IMR-90 (cell line): Measurements from ENCODE around the gene PTPRN2. TPM values are rescaled to one million over a fixed set of nuclear protein-coding genes. Genes with fewer than 3 reads are reported as not detected.
"Not testable (repeated sequence)": the region's sequence is repeated elsewhere in the genome, so short reads cannot be mapped to it uniquely, and the experiment has no call there.

ENCODE experiments used
- ATAC-seq: fragments of 200-7000 bp; cut with Tn5 transposase; 2 replicates; pipeline ENCODE4 v1.9.1; 2020; ENCODE audit warnings: low read depth, mild to moderate bottlenecking, moderate library complexity
- BruUV-seq: library from RNA; stranded (reverse); fragments of 400-500 nt; replicated peaks from 2 replicates; lab custom pipeline; 2021; lab: Mats Ljungman, UMichigan
- CTCF ChIA-PET: fragments of 300-600 bp; formaldehyde crosslinking; extraction: SDS; loops from one replicate; lab custom pipeline; 2021; ENCODE audit warnings: antibody characterized with exemption; lab: Yijun Ruan, JAX
- POLR2A ChIA-PET: fragments of 300-600 bp; sonication (Branson Sonifier 250); formaldehyde crosslinking; loops from one replicate; lab custom pipeline; 2022; ENCODE audit warnings: antibody characterized with exemption; ENCODE audit not compliant: unreplicated experiment; lab: Charles Lee
- DNase-seq: peaks from one replicate; pipeline ENCODE4 v3.0.0; 2013
- H2AFZ ChIP-seq: replicated peaks from 2 replicates; pipeline ENCODE3; 2013; ENCODE audit warnings: low read length, mild to moderate bottlenecking; ENCODE audit not compliant: poor library complexity
- H2AK5ac ChIP-seq: 2 replicates; pipeline ENCODE4 v1.6.1; 2013; ENCODE audit warnings: low read depth, low read length, inconsistent platforms
- H2AK9ac ChIP-seq: replicated peaks from 2 replicates; pipeline ENCODE3; 2013; ENCODE audit warnings: mild to moderate bottlenecking, low read depth, low read length, moderate library complexity; ENCODE audit not compliant: poor library complexity
- H2BK120ac ChIP-seq: 2 replicates; pipeline ENCODE4 v1.6.1; 2013; ENCODE audit warnings: low read depth, low read length, inconsistent platforms
- H2BK15ac ChIP-seq: 3 replicates; pipeline ENCODE4 v1.6.1; 2013; ENCODE audit warnings: low read depth, low read length, inconsistent platforms
- H2BK20ac ChIP-seq: 2 replicates; pipeline ENCODE4 v1.6.1; 2013; ENCODE audit warnings: low read depth, mild to moderate bottlenecking, inconsistent platforms, low read length, moderate library complexity
- H2BK5ac ChIP-seq: 2 replicates; pipeline ENCODE4 v1.6.1; 2013; ENCODE audit warnings: mild to moderate bottlenecking, low read depth, low read length, inconsistent platforms; ENCODE audit not compliant: poor library complexity, severe bottlenecking
- H3K14ac ChIP-seq: replicated peaks from 2 replicates; pipeline ENCODE4 v1.6.1; 2013; ENCODE audit warnings: low read depth, low read length, inconsistent platforms
- H3K18ac ChIP-seq: 2 replicates; pipeline ENCODE4 v1.6.1; 2013; ENCODE audit warnings: low read depth, low read length, control low read depth
- H3K23ac ChIP-seq: 2 replicates; pipeline ENCODE4 v1.6.1; 2013; ENCODE audit warnings: low read depth, low read length, inconsistent platforms
- H3K27ac ChIP-seq: 2 replicates; pipeline ENCODE4 v1.5.1; 2013; ENCODE audit warnings: mild to moderate bottlenecking, control low read depth, low read length; ENCODE audit not compliant: insufficient read depth
- H3K27me3 ChIP-seq: 2 replicates; pipeline ENCODE4 v1.6.1; 2013; ENCODE audit warnings: low read length; ENCODE audit not compliant: control insufficient read depth, insufficient read depth
- H3K36me3 ChIP-seq: 2 replicates; pipeline ENCODE4 v1.6.1; 2013; ENCODE audit warnings: low read length, mixed read lengths; ENCODE audit not compliant: control insufficient read depth, insufficient read depth
- H3K4ac ChIP-seq: 2 replicates; pipeline ENCODE4 v1.6.1; 2013; ENCODE audit warnings: low read depth, low read length, inconsistent platforms
- H3K4me1 ChIP-seq: 2 replicates; pipeline ENCODE4 v1.6.1; 2013; ENCODE audit warnings: low read length, mixed read lengths; ENCODE audit not compliant: control insufficient read depth, insufficient read depth
- H3K4me2 ChIP-seq: 2 replicates; pipeline ENCODE4 v1.6.1; 2013; ENCODE audit warnings: low read depth, mild to moderate bottlenecking, control low read depth, low read length, moderate library complexity
- H3K4me3 ChIP-seq: 2 replicates; pipeline ENCODE4 v1.5.1; 2013; ENCODE audit warnings: low read depth, mild to moderate bottlenecking, control low read depth, low read length, moderate library complexity; ENCODE audit not compliant: insufficient read depth
- H3K56ac ChIP-seq: 2 replicates; pipeline ENCODE4 v1.6.1; 2013; ENCODE audit warnings: low read length, inconsistent platforms; ENCODE audit not compliant: insufficient read depth; ENCODE audit errors: extremely low read depth
- H3K79me1 ChIP-seq, 2 experiments: 2 replicates each; pipeline ENCODE4 v1.6.1; 2013; ENCODE audit warnings: low read length in 2 of 2, inconsistent platforms in 1 of 2, low read depth in 1 of 2
- H3K9ac ChIP-seq: 2 replicates; pipeline ENCODE4 v1.6.1; 2013; ENCODE audit warnings: low read depth, low read length, control low read depth
- H3K9me1 ChIP-seq: 2 replicates; pipeline ENCODE4 v1.6.1; 2013; ENCODE audit warnings: low read length, inconsistent platforms; ENCODE audit not compliant: insufficient read depth
- H3K9me3 ChIP-seq: 2 replicates; pipeline ENCODE4 v1.6.1; 2013; ENCODE audit warnings: low read length; ENCODE audit not compliant: control insufficient read depth, insufficient read depth
- H4K20me1 ChIP-seq: 2 replicates; pipeline ENCODE4 v1.6.1; 2013; ENCODE audit warnings: low read length, inconsistent platforms; ENCODE audit not compliant: insufficient read depth
- H4K5ac ChIP-seq: 2 replicates; pipeline ENCODE4 v1.6.1; 2013; ENCODE audit warnings: mild to moderate bottlenecking, low read depth, low read length, control low read depth
- H4K8ac ChIP-seq, 2 experiments: 2 replicates each; pipeline ENCODE4 v1.6.1; 2013; ENCODE audit warnings: low read depth in 2 of 2, low read length in 2 of 2, control low read depth in 1 of 2, inconsistent platforms in 1 of 2
- H4K91ac ChIP-seq: 2 replicates; pipeline ENCODE4 v1.6.1; 2013; ENCODE audit warnings: low read depth, low read length, inconsistent platforms; ENCODE audit not compliant: insufficient read depth
- WGBS, 2 experiments: methylation state at CpG; one replicate each; pipeline versions ENCODE4 v1.1.5 to v1.1.7; 2013; ENCODE audit warnings: missing lambda C conversion rate in 2 of 2; ENCODE audit not compliant: insufficient read length in 1 of 2; ENCODE audit errors: extremely low coverage in 2 of 2; 5-methylcytosine and 5-hydroxymethylcytosine counted together
- dilution Hi-C: fragments of 300-500 bp; cut with HindIII; formaldehyde crosslinking; loops from one replicate; pipeline ENCODE4 v1.14.3; 2018; ENCODE audit warnings: low sequenced_read_pairs; ENCODE audit not compliant: unreplicated experiment
- in situ Hi-C: fragments of 300-500 bp; cut with MboI; formaldehyde crosslinking; loops from 3 replicates; pipeline ENCODE4 v1.14.3; 2019; ENCODE audit warnings: low sequenced_read_pairs, inconsistent platforms, mixed read lengths
- intact Hi-C: fragments of 100-400 bp; cut with micrococcal nuclease; formaldehyde crosslinking; loops from 2 replicates; pipeline ENCODE4 v1.10.0; 2022
- polyA plus RNA-seq, 3 experiments: library from polyadenylated mRNA; depleted of rRNA; stranded (reverse); fragments of >200 nt; gene quantifications; 2 replicates each; pipeline ENCODE4 v1.2.3, GENCODE V29; 2012; ENCODE audit warnings: low replicate concordance in 1 of 3
- total RNA-seq: library from RNA; depleted of rRNA; stranded (reverse); fragments of >200 nt; gene quantifications from 2 replicates; pipeline ENCODE4 v1.2.3, GENCODE V29; 2012

The PTPRN2 gene
- total and polyA plus RNA-seq, 2 of the 4 experiments (the other 2 are of a cell fraction) = 0.03 TPM; not detected in 1

- POLR2A ChIA-PET, BruUV-seq: not testable (repeated sequence)
- WGBS, 2 experiments = 81% methylated on average over 3 of the region's 45 CpGs; no CpG with 5 or more reads in 1 of the 2 experiments
These were observed 685.6 kb downstream of the PTPRN2 start for GRCh38 chr7:157901816-157902610.

More at GRCh38 chr7:157901816-157902610, 685.6 kb downstream of the PTPRN2 start:
- DNase-seq, H2BK5ac ChIP-seq, H3K18ac ChIP-seq, in situ Hi-C loops, H3K9me1 ChIP-seq, H2BK20ac ChIP-seq, H3K56ac ChIP-seq, H4K91ac ChIP-seq, H2BK120ac ChIP-seq, H3K4me2 ChIP-seq, CTCF ChIA-PET, H3K14ac ChIP-seq, H3K4me1 ChIP-seq, H3K27me3 ChIP-seq, H3K4ac ChIP-seq, H3K4me3 ChIP-seq, H2AK9ac ChIP-seq, H3K27ac ChIP-seq, H3K79me1 ChIP-seq, H4K5ac ChIP-seq, H3K23ac ChIP-seq, dilution Hi-C loops, ATAC-seq, H3K9ac ChIP-seq, H2AK5ac ChIP-seq, H4K8ac ChIP-seq, H3K36me3 ChIP-seq, H4K20me1 ChIP-seq, intact Hi-C loops, H2BK15ac ChIP-seq, H2AFZ ChIP-seq: not testable (repeated sequence)
- peaks cover 61% of the 10 kb centered on the region for H3K9me3 ChIP-seq
